SU-DHL-6 (cell line): ENCODE measurements around the gene TNFRSF18.

Experiments used
- H2AFZ ChIP-seq: fragments of 200-600 bp; sonication (generic); 2 replicates; pipeline ENCODE4 v1.6.1; 2014; ENCODE audit warnings: low read depth, mild to moderate bottlenecking, moderate library complexity, mixed read lengths, antibody characterized with exemption, low read length; ENCODE audit not compliant: severe bottlenecking
- H3F3A ChIP-seq: fragments of 200-600 bp; shearing (Covaris generic); 2 replicates; pipeline ENCODE4 v1.6.0; 2016; ENCODE audit warnings: antibody characterized with exemption, mild to moderate bottlenecking; ENCODE audit not compliant: insufficient read depth
- H3K27ac ChIP-seq: fragments of 200-600 bp; sonication (generic); 2 replicates; pipeline ENCODE4 v1.5.1; 2016; ENCODE audit warnings: low read depth, mild to moderate bottlenecking, low read length, moderate library complexity, mixed read lengths
- H3K27me3 ChIP-seq: fragments of 200-600 bp; sonication (generic), shearing (Covaris generic); 2 replicates; pipeline ENCODE4 v1.6.0; 2014; ENCODE audit warnings: mild to moderate bottlenecking, low read length
- H3K36me3 ChIP-seq: fragments of 200-600 bp; sonication (generic); 2 replicates; pipeline ENCODE4 v1.6.1; 2014; ENCODE audit warnings: mild to moderate bottlenecking, low read length, mixed read lengths
- H3K4me2 ChIP-seq: fragments of 300-600, 200-600 bp; shearing (Covaris generic), sonication (generic); 2 replicates; pipeline ENCODE4 v1.6.0; 2014; ENCODE audit warnings: low read length, low read depth, mild to moderate bottlenecking; ENCODE audit not compliant: poor library complexity, severe bottlenecking
- H3K4me3 ChIP-seq: fragments of 200-600 bp; sonication (generic); 2 replicates; pipeline ENCODE4 v1.5.1; 2014; ENCODE audit warnings: antibody characterized with exemption, low read length, mild to moderate bottlenecking, mixed read lengths; ENCODE audit not compliant: insufficient read depth, poor library complexity, severe bottlenecking
- H3K79me2 ChIP-seq: fragments of 200-600 bp; sonication (generic); 2 replicates; pipeline ENCODE4 v1.6.1; 2014; ENCODE audit warnings: mild to moderate bottlenecking, low read length, moderate library complexity; ENCODE audit not compliant: insufficient read depth
- H3K9ac ChIP-seq: fragments of 200-600 bp; sonication (generic); 2 replicates; pipeline ENCODE4 v1.7.0; 2014; ENCODE audit warnings: mild to moderate bottlenecking, low read length
- H3K9me2 ChIP-seq: fragments of 200-600 bp; sonication (generic); replicated peaks from 2 replicates; pipeline ENCODE4 v1.6.1; 2014; ENCODE audit warnings: low read length; ENCODE audit not compliant: insufficient read depth
- H3K9me3 ChIP-seq: fragments of 200-600 bp; sonication (generic); 2 replicates; pipeline ENCODE4 v1.6.1; 2014; ENCODE audit warnings: low read length, mixed read lengths; ENCODE audit not compliant: insufficient read depth
- H4K20me1 ChIP-seq: fragments of 200-600 bp; sonication (generic); 2 replicates; pipeline ENCODE4 v1.6.1; 2014; ENCODE audit warnings: low read depth, mild to moderate bottlenecking, antibody characterized with exemption, low read length, moderate library complexity, mixed read lengths
- CTCF ChIP-seq: fragments of 200-600 bp; sonication (generic); IDR thresholded peaks from one replicate; pipeline ENCODE4 v1.5.1; 2017; ENCODE audit warnings: antibody characterized with exemption, mild to moderate bottlenecking, low read length, moderate library complexity; ENCODE audit not compliant: insufficient read depth, poor library complexity, severe bottlenecking
- EZH2phosphoT487 ChIP-seq: fragments of 200-600 bp; sonication (generic), shearing (Covaris generic); conservative IDR thresholded peaks from 2 replicates; pipeline ENCODE4 v1.6.1; 2018; ENCODE audit warnings: mild to moderate bottlenecking, antibody characterized with exemption, low read length, moderate library complexity, mixed read lengths

TNFRSF18 gene

GRCh38 chr1:1199141-1199960, 7.0 kb downstream of the TNFRSF18 start:
- Histone ChIP-seq H3K27ac (no peak overlapping the region), H3K4me3 (no peak overlapping the region), H3K9me2 (no peaks in the 10 kb centered on the region), H3K79me2 (no peaks in the 10 kb centered on the region), H3K36me3 (no peaks in the 10 kb centered on the region), H3K27me3 (no peaks in the 10 kb centered on the region), H2AFZ (no peak overlapping the region), H3K9ac (no peak overlapping the region), H3K4me2 (no peak overlapping the region), H4K20me1 (no peaks in the 10 kb centered on the region), H3F3A (no peaks in the 10 kb centered on the region), H3K9me3 (no peaks in the 10 kb centered on the region)
- TF ChIP-seq CTCF (no peak), EZH2phosphoT487 (no peak)

GRCh38 chr1:1198423-1199140, 7.8 kb downstream of the TNFRSF18 start:
- H3K9ac ChIP-seq: no peak overlapping the region
- H3K79me2 ChIP-seq: no peaks in the 10 kb centered on the region
- no peak overlapping the region for H3K4me2 ChIP-seq

GRCh38 chr1:1197551-1198422, 8.6 kb downstream of the TNFRSF18 start:
- Histone ChIP-seq H3K36me3 (no peaks in the 10 kb centered on the region), H3K4me2 (no peak overlapping the region), H3K27ac (no peak overlapping the region), H3K27me3 (no peaks in the 10 kb centered on the region), H4K20me1 (no peaks in the 10 kb centered on the region), H3K79me2 (no peaks in the 10 kb centered on the region), H3F3A (no peaks in the 10 kb centered on the region), H3K9me2 (no peaks in the 10 kb centered on the region), H3K9me3 (no peaks in the 10 kb centered on the region), H3K4me3 (no peak overlapping the region), H2AFZ (no peak overlapping the region), H3K9ac (no peak overlapping the region)
- TF ChIP-seq CTCF: no peak
- no peak for TF ChIP-seq EZH2phosphoT487

More at GRCh38 chr1:1198423-1199140, 7.8 kb downstream of the TNFRSF18 start:
- H4K20me1 ChIP-seq: no peaks in the 10 kb centered on the region
- H3K27me3 ChIP-seq: no peaks in the 10 kb centered on the region
- no peak overlapping the region for H3K4me3 ChIP-seq
- no peak overlapping the region for H3K27ac ChIP-seq
- no peaks in the 10 kb centered on the region for H3K9me2 ChIP-seq
- no peak overlapping the region for H2AFZ ChIP-seq
- H3F3A ChIP-seq: no peaks in the 10 kb centered on the region
- H3K9me3 ChIP-seq: no peaks in the 10 kb centered on the region
- TF ChIP-seq EZH2phosphoT487 (no peak), CTCF (no peak)
- H3K36me3 ChIP-seq: no peaks in the 10 kb centered on the region
